HL-60 (cell line): ENCODE results near the gene PRDM16.

Experiments
- DNase-seq, 2 experiments: peaks; one replicate each; pipeline ENCODE4 v3.0.0-alpha.2; 2010 to 2020; ENCODE audit warnings: low read depth in 1 of 2, low spot score in 1 of 2
- H3K27ac ChIP-seq: fragments of 250-450 bp; sonication (Bioruptor Pico); replicated peaks from 2 replicates; pipeline ENCODE4 v1.5.1; 2020; ENCODE audit warnings: mild to moderate bottlenecking, moderate library complexity
- H3K27me3 ChIP-seq: fragments of 250-450 bp; sonication (Bioruptor Pico); 2 replicates; pipeline ENCODE4 v1.5.1; 2021; ENCODE audit warnings: mild to moderate bottlenecking, moderate library complexity; ENCODE audit not compliant: insufficient read depth, poor library complexity, severe bottlenecking
- H3K4me3 ChIP-seq: replicated peaks from 2 replicates; pipeline ENCODE4 v1.5.1; 2011; ENCODE audit warnings: mild to moderate bottlenecking, control low read depth, low read length; ENCODE audit not compliant: insufficient read depth
- GABPA ChIP-seq: IDR thresholded peaks from 2 replicates; pipeline ENCODE4 v1.6.1; 2012; ENCODE audit warnings: low read depth
- POLR2AphosphoS5 ChIP-seq: IDR thresholded peaks from 2 replicates; pipeline ENCODE4 v1.6.1; 2012; ENCODE audit warnings: low read depth
- SPI1 ChIP-seq: IDR thresholded peaks from 2 replicates; pipeline ENCODE4 v1.6.1; 2012; ENCODE audit warnings: low read depth, mild to moderate bottlenecking, borderline replicate concordance
- TF ChIP-seq, protein P1 (sequence below): IDR thresholded peaks from 2 replicates; pipeline ENCODE4 v1.6.1; 2012; ENCODE audit warnings: low read depth; ENCODE audit not compliant: insufficient replicate concordance
- TF ChIP-seq, protein P2 (sequence below): IDR thresholded peaks from one replicate; pipeline ENCODE4 v1.5.1; 2011; ENCODE audit warnings: low read length, control low read depth, inconsistent platforms; ENCODE audit not compliant: insufficient read depth

PRDM16 gene

DNA sequence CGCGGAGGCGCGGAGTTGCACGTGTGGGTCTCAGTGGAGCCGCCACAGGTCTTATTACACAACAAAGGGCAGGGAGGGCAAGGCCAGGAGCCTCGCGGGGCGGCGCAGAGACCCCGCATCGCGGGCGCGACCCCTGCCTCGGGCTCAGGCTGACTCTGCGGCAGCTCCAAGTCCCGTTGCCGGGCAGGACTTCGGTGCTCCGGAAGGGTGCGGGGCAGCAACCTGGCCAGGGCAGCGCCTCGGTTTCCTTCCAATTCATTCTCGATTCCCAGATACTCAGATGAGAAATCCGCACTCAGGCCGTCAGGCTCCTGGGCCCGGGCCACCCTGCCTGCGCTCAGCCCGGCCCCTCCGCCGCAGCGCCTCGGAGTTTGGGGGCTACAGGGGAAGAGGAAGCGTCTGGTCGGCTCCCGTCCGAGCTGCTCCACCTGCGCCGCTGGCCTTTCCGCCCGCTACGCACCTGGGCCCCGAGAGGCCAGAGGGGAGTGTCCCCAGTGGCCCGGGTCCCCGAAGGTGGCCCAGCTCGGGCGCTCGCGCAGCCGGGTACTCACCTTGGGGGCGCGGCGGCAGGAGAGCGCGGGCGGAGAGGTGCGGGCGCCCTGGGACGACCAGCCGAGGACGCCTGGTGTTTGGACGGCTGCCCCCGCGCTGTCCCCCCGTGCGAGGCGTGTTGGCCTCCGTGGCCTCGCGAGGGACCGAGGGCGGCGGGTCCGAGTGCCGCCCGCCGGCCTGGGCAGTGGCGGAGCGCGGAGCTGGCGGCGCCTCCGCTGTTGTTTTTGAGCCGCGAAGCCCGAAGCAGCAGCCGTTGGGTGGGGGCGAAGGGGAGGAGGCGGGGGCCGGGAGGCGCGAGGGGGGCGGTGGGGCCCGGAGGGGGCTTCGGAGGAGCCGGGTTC lies 1.1 kb upstream of the PRDM16 start:
- TF ChIP-seq GABPA (no peak), SPI1 (no peak), POLR2AphosphoS5 (no peak)
- TF ChIP-seq, protein P1, sequence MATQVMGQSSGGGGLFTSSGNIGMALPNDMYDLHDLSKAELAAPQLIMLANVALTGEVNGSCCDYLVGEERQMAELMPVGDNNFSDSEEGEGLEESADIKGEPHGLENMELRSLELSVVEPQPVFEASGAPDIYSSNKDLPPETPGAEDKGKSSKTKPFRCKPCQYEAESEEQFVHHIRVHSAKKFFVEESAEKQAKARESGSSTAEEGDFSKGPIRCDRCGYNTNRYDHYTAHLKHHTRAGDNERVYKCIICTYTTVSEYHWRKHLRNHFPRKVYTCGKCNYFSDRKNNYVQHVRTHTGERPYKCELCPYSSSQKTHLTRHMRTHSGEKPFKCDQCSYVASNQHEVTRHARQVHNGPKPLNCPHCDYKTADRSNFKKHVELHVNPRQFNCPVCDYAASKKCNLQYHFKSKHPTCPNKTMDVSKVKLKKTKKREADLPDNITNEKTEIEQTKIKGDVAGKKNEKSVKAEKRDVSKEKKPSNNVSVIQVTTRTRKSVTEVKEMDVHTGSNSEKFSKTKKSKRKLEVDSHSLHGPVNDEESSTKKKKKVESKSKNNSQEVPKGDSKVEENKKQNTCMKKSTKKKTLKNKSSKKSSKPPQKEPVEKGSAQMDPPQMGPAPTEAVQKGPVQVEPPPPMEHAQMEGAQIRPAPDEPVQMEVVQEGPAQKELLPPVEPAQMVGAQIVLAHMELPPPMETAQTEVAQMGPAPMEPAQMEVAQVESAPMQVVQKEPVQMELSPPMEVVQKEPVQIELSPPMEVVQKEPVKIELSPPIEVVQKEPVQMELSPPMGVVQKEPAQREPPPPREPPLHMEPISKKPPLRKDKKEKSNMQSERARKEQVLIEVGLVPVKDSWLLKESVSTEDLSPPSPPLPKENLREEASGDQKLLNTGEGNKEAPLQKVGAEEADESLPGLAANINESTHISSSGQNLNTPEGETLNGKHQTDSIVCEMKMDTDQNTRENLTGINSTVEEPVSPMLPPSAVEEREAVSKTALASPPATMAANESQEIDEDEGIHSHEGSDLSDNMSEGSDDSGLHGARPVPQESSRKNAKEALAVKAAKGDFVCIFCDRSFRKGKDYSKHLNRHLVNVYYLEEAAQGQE, result no peak
- TF ChIP-seq, protein P2, sequence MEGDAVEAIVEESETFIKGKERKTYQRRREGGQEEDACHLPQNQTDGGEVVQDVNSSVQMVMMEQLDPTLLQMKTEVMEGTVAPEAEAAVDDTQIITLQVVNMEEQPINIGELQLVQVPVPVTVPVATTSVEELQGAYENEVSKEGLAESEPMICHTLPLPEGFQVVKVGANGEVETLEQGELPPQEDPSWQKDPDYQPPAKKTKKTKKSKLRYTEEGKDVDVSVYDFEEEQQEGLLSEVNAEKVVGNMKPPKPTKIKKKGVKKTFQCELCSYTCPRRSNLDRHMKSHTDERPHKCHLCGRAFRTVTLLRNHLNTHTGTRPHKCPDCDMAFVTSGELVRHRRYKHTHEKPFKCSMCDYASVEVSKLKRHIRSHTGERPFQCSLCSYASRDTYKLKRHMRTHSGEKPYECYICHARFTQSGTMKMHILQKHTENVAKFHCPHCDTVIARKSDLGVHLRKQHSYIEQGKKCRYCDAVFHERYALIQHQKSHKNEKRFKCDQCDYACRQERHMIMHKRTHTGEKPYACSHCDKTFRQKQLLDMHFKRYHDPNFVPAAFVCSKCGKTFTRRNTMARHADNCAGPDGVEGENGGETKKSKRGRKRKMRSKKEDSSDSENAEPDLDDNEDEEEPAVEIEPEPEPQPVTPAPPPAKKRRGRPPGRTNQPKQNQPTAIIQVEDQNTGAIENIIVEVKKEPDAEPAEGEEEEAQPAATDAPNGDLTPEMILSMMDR, result no peak
- Histone ChIP-seq H3K27me3 (peaks cover 46% of the 10 kb centered on the region), H3K27ac (no peak overlapping the region), H3K4me3 (no peak overlapping the region)
- DNase-seq, result no peak

DNA sequence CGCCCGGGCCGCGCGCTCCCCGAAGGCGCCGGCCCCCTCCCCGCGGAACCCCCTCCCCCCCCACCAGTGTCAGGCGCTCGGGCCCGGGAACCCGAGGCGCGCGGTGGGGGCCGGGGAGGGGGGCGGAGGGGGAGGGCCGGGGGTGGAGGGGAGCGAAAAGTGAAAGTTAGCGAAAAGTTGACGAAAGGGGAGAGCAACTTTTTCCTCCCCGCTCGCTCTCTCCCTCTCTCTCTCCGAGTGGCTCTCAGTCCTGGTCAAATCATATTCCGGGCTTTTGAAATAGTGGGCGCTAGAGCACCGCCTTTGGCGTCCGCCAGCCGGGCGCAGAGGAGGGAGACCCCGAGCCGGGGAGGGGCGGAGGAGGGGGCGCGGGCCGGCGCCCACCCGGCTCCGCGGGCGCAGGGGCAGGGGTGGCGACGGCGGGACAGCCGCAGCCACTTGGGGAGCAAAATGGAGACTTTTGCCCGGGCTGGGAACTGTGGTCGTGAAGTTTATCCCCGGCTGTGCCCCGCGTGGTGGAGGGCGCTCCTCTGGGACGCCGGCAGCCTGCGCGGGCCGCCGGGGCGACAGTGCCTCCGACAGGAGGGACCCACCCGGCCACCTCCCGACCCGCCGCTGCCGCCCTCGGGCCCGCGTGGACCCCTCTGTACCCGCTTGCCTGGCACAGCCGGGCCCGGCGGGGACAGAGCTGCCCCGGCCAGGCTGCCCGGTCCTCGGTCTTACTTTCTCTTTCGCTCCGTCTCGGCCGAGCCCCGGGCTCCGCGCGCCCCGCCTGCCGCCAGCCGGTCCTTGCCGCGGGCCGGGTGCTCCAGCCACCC lies 697 bp downstream of the PRDM16 start:
- TF ChIP-seq SPI1 (no peak), POLR2AphosphoS5 (no peak), GABPA (no peak)
- TF ChIP-seq, protein P2, result no peak
- TF ChIP-seq, protein P1, result no peak
- H3K4me3 ChIP-seq, result no peak overlapping the region
- no peak overlapping the region for H3K27ac ChIP-seq
- peaks cover 62% of the 10 kb centered on the region for H3K27me3 ChIP-seq
- no peak for DNase-seq

DNA sequence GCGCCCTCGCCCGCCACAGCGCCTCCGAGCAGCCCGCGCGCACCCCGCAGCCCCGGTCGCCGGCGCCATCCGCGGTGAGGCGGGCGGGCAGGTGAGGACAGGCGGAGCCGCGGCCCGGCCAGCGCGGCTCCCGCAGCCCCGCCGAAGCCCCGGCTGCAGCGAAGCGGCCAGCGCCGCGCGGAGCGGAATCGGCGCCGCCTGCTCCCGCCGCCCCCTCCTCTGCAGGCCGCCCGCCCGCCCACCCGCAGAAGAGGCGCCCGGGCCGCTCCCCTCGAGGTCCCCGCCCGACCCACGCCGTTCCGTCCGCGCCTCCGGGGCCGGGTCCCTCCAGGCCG lies 1.3 kb downstream of the PRDM16 start:
- Histone ChIP-seq H3K4me3 (no peak overlapping the region), H3K27me3 (peaks cover 67% of the 10 kb centered on the region), H3K27ac (no peak overlapping the region)
- DNase-seq, result no peak
- TF ChIP-seq SPI1 (no peak), GABPA (no peak), POLR2AphosphoS5 (no peak)
- TF ChIP-seq, protein P2, result no peak
- TF ChIP-seq, protein P1, result no peak
